ENCODE measurements around the gene SHISA9.

The SHISA9 gene

GRCh38 chr16:12879812-12880211, 21.6 kb upstream of the SHISA9 start:
- H3K4me3 ChIP-seq (replicated peaks; ENCODE audit: insufficient read depth, low read length), result no peak overlapping the region
- H3K27me3 ChIP-seq (ENCODE audit: insufficient read depth, poor library complexity, severe bottlenecking), result no peaks in the 10 kb centered on the region
- TF ChIP-seq SPI1 (IDR thresholded peaks at IDR 0.05; ENCODE audit: borderline replicate concordance, low read depth) (no peak), POLR2AphosphoS5 (IDR thresholded peaks at IDR 0.05; ENCODE audit: low read depth) (no peak)
- H3K27ac ChIP-seq (replicated peaks), result no peak overlapping the region
- no peak for DNase-seq (ENCODE audit: low read depth in 1 of 2, low spot score in 1 of 2)

GRCh38 chr16:12881182-12881581, 20.2 kb upstream of the SHISA9 start:
- no peaks in the 10 kb centered on the region for H3K27me3 ChIP-seq (ENCODE audit: insufficient read depth, poor library complexity, severe bottlenecking)
- TF ChIP-seq REST (IDR thresholded peaks at IDR 0.05; ENCODE audit: insufficient replicate concordance, low read depth), result no peak
- TF ChIP-seq SPI1 (IDR thresholded peaks at IDR 0.05; ENCODE audit: borderline replicate concordance, low read depth), result no peak
- no peak for TF ChIP-seq GABPA (IDR thresholded peaks at IDR 0.05; ENCODE audit: low read depth)
- no peak for TF ChIP-seq CTCF (IDR thresholded peaks at IDR 0.05; ENCODE audit: insufficient read depth, low read length)
- no peak for TF ChIP-seq POLR2AphosphoS5 (IDR thresholded peaks at IDR 0.05; ENCODE audit: low read depth)
- H3K4me3 ChIP-seq (replicated peaks; ENCODE audit: insufficient read depth, low read length), result no peak overlapping the region
- H3K27ac ChIP-seq (replicated peaks), result no peak overlapping the region
- DNase-seq (ENCODE audit: low read depth in 1 of 2, low spot score in 1 of 2), result no peak

GRCh38 chr16:12881740-12882139, 19.7 kb upstream of the SHISA9 start:
- no peak overlapping the region for H3K4me3 ChIP-seq (replicated peaks; ENCODE audit: insufficient read depth, low read length)
- DNase-seq (ENCODE audit: low read depth in 1 of 2, low spot score in 1 of 2), result no peak

More at GRCh38 chr16:12881740-12882139, 19.7 kb upstream of the SHISA9 start:
- no peaks in the 10 kb centered on the region for H3K27me3 ChIP-seq (ENCODE audit: insufficient read depth, poor library complexity, severe bottlenecking)
- TF ChIP-seq CTCF (IDR thresholded peaks at IDR 0.05; ENCODE audit: insufficient read depth, low read length), result no peak
- TF ChIP-seq REST (IDR thresholded peaks at IDR 0.05; ENCODE audit: insufficient replicate concordance, low read depth), result no peak
- no peak for TF ChIP-seq POLR2AphosphoS5 (IDR thresholded peaks at IDR 0.05; ENCODE audit: low read depth)
- TF ChIP-seq GABPA (IDR thresholded peaks at IDR 0.05; ENCODE audit: low read depth), result no peak
- TF ChIP-seq SPI1 (IDR thresholded peaks at IDR 0.05; ENCODE audit: borderline replicate concordance, low read depth), result no peak
- H3K27ac ChIP-seq (replicated peaks), result no peak overlapping the region

Measured in HL-60 (cell line).